ENCODE data around the gene AGL.

DNA sequence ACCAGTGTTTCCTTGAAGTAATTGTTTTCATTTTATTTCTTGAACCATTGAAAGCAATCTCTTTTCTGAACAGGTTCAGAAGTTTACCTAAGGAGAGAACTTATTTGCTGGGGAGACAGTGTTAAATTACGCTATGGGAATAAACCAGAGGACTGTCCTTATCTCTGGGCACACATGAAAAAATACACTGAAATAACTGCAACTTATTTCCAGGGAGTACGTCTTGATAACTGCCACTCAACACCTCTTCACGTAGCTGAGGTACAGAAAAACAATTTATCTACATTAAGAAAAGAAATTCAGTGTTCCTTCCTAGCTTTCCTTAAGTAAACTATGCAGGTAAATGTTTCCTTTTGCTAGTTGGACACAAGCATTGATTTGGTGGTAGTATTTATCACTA, 27.4 kb downstream of the AGL start:
- TF ChIP-seq CTCF (IDR thresholded peaks at IDR 0.05), result no peak
- TF ChIP-seq POLR2A (IDR thresholded peaks at IDR 0.05), result no peak
